SKM-1 (cell line): ENCODE measurements around the gene NBPF3.

Source experiments
- DNase-seq: peaks from one replicate; lab custom pipeline; 2025; ENCODE audit not compliant: unreplicated experiment; lab: John Stamatoyannopoulos, UW

NBPF3 gene

GRCh38 chr1:21491488-21492355 is 51.8 kb downstream of the NBPF3 start:
- DNase-seq, result no peak

- no peak for DNase-seq
These were observed 52.4 kb downstream of the NBPF3 start for GRCh38 chr1:21492356-21492625.

DNA sequence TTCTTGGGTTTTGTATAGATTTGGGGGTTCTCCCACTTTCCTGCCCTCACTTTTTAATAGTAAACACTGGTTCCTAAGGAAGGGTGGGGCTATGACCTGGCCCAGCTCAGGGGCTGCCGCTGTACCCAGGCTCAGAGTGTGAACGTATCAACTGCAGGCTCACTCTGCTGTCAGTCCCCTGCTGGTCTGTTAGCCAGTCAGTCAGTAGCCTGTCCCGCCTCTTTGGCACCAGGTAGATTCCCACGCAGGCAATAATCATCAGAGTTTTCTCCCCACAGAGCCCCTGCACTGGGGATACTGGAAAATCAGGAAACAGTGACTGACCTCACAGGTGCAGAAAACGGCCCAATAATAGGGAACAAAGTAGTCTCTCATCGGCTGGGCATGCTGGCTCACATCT is 54.3 kb downstream of the NBPF3 start:
- no peak for DNase-seq

- DNase-seq, result no peak
These were observed 55.4 kb downstream of the NBPF3 start for GRCh38 chr1:21495225-21495820.

GRCh38 chr1:21496063-21496462 is 56.1 kb downstream of the NBPF3 start:
- no peak for DNase-seq

DNA sequence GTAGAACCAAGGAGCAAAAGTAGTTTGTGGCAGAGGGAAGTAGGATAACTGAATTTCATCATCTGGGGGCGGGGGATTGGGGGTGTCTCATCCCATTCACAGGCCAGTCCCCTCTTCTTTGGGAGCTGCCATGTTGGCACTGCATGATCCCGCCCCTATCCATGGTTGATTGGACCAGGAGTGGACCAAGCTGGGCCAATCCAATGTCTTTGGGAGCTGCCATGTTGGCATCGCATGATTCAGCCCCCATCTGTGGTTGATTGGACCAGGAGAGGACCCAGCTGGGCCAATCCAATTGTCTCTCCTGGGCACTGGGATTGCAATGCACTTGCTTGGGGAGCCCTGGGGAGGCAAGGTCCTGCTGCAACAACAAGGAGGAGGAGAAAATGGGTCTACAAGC is 56.9 kb downstream of the NBPF3 start:
- no peak for DNase-seq

GRCh38 chr1:21497466-21498061 is 57.6 kb downstream of the NBPF3 start:
- no peak for DNase-seq

DNA sequence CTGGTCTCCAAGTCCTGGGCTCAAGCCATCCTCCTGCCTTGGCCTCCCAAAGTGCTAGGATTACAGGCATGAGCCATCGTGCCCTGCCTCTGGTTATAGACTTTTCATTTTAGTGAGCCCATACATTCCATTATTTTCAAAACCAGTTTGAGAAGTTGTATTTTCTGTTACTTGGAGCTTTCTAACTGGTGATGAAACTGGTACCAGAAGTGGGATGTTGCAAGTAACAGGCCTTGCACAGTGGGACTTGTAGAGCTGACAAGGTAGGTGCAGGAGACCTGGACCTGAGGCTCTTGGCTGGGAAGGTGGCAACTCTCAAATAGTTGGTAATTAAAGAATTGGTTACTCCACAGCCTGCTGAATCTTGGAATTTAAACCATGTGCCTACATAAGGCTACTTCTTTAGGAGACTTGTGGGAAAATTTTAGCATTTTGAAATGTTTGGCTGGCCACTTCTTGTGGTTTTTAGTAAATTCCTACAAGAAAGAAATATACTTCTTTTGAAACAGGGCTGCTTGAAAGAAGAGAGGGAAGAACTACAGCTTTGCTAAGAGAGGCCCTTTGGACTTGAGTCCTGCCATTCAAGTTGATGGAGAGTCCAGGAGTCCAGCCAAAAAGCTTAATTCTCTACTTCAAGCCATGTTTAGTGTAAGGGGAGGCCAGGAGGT is 59.5 kb downstream of the NBPF3 start:
- no peak for DNase-seq

GRCh38 chr1:21503706-21504377 is 63.9 kb downstream of the NBPF3 start:
- DNase-seq, result no peak

- no peak for DNase-seq
These were observed 66.9 kb downstream of the NBPF3 start for GRCh38 chr1:21506804-21507203.

DNA sequence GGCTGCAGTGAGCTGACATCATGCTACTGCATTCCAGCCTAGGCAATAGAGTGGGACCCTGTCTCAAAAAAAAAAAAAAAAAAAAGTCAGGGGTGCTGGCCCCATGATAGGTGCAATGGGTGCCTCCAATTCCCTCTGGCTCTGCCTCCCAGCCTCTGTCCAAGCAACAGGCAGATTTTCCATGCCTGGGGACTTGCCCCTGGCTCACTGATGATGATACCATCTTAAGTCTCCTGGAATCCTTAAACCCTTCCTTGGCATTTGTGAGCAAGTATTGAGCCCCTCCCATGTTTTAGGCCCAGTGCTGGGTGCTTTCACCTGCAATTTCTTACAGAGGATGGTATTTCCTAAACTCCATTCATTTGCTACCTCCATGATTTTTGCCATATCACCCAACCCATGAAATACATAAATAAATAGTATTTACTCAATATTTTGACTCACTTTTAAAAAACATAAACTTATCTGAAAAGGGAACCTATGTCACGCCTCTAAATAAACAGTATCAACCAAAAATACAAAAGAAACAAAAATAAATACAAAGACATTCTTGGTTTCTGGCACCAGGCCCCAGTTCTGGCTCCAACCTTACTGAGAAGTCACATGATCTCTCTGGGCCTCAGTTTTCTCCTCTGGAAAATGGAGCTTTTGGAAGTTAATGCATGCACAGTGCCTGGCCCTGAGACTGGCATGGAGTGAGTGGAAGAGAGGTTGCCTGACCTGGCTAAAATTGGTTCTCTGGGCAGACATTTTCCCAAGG is 67.8 kb downstream of the NBPF3 start:
- DNase-seq, result no peak

DNA sequence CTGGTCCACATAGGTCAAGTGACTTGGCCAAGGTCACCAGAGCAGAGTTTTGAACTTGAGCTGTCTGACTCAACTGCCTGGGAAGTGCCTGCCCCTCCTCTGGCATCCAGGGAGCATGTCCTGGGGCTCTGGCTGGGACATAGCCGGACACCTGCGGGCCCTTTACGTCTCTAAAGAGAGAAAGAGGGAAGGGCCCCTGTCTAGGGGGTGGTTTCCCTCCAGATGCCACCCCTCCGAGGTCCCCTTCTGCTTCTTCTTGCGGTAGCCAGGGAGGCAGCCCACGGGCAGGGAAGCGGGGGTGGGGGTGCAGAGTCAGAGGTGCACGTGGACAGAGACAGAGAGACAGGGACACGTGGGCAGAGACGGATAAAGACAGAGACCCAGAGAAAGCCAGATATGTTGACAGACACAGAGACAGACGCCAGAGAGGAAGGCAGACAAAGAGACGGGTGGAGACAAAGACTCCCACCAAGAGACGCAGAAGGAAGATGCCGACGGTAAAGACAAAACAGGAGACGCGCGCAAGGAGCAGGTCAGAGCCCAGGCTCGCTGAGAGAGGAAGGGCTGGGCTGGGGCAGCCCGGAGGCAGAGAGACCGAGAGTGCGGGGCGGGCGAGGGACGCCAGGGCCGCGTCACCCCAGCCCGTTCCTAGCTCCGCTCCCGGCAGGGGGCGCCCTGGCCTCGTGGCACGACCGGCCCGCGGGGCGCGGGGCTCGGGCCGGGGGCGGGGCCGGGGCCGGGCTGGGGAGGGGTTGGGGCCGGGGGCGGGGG is 68.8 kb downstream of the NBPF3 start:
- DNase-seq, result no peak

DNA sequence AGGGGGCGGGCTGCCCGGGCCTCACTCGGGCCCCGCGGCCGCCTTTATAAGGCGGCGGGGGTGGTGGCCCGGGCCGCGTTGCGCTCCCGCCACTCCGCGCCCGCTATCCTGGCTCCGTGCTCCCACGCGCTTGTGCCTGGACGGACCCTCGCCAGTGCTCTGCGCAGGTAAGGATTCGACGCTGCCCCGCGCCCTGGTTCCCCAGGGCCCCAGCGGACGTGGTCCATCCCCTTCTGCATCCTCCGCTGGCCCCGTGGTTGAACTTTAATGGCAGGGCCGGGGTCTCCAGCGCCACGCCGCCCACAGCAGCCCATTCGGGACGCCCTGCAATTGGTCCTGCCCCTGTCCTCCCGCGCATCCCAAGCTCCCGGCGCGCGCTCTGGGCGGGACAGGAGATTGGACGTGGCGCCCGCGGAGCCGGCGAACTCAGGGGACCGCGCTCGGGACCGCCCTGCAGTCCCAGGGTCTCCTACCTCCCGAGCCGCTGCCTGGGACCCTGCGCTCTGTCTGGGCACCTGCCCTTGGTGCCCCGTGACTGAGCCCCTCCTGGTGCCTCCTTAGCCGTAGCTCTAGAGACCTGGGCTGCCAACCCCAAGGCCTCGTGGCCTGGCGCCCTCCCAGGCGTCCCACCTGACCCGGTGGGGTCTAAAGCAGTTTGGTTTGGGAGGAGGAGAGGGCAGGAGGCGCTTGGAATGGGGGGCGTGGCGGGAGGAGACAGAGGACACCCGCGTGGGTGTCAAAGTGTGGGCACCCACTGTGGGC is 69.6 kb downstream of the NBPF3 start, which contains the start of gene ALPL:
TSS of gene ALPL (plus strand) at position 73 of the 762 bp plus-strand sequence. CDS start 44,659 bp downstream, outside the sequence.
- no peak for DNase-seq

- DNase-seq, result no peak
These were observed 70.2 kb downstream of the NBPF3 start for GRCh38 chr1:21510113-21510493.

GRCh38 chr1:21510885-21511578 is 71.1 kb downstream of the NBPF3 start:
- DNase-seq, result no peak

DNA sequence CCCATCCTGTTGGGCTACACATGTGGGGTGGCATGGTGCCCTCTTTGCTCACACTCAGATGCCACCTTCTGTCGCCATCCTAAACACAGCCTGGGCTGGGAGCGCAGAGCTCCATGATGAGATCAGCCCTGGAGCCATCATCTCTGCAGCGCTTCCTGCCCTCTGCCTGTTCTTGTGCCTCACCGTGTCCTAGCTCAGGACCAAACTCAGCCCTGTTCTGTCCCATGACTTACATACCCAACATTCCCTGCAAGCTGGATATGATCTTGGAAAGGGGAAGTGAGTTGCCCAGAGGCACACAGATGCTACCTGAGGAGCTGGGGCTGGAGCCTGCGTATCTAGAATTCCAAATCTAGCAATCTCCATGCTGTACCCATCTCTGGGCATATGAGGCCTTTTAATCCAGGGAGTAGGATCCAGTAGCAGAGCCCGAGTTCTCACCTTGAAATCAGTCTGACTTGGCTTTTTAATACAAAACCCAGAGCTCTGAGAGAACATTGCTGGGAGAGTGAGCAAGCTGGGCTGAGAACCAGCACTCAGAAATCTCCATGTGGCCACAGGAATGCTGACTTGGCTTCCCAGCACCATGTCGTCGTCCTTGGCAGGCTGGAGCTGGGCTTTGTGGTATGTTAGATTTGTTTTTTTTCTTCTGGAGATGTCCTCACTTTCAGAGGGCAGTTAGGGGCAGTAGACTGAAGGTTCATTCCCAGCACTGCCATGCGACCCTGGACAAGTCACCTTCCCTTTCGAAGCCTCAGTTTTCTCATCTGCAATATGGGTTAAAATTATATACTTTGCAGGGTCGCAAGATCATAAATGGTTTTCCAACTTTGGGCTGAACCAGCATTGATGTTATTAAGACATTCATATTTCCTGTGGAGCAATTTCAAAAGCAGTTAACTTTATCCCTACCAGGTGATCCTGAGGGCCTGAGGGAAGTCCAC is 71.9 kb downstream of the NBPF3 start:
- DNase-seq, result no peak

- DNase-seq, result no peak
These were observed 74.3 kb downstream of the NBPF3 start for GRCh38 chr1:21514245-21514644.
